SIG-M5 treated with dmso at 0.1 percent for 504 hours (cell line): ENCODE results near the gene HSPA8.
"Not testable (repeated sequence)": the region's sequence is repeated elsewhere in the genome, so short reads cannot be mapped to it uniquely, and the experiment has no call there.

Source experiments
- DNase-seq: peaks from one replicate; lab custom pipeline; 2025; ENCODE audit not compliant: unreplicated experiment; lab: John Stamatoyannopoulos, UW

HSPA8 gene

DNA sequence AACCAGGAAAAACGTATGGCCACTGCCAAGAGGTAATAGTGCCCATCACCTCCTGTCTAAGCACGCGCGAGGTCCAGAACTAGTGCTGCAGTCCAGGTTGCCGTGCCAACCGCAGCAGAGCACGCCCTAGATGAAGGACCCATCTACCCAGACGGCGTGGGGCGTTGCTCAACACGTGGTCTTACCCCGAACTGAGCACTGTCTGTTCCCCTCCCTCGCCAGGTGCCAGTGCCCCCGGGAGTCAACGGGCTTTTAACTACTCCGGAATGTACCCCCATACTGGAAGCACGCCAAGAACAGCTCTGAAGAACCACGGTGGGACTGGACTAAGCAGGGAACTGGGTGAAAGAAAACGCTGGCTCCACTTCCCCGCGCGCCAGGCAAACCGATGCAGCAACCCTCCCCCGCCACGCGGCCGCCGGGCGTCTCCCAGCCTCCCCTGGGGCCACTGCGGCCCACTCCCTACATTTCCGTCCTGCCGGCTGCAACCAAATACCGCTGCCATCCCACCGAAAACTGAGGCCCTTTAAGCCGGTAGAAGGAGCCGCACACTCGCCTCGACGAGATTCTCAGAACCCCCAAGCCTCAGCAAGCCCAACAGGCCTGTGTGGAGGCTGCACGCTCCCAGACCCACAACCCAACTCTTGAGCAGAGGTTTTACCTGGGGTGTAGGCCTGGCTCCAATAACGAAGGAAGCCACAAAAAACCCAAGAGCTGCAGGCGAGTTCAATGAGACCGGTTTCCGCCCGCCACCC is at the start of gene HSPA8:
Gene HSPA8 (minus strand): TSS at position 734 of the 755 bp plus-strand sequence. CDS start 812 bp downstream, outside the sequence.
- DNase-seq, result peak; percentile 53

- peak; percentile 15 for DNase-seq
Observed at GRCh38 chr11:123111465-123111864, 49.5 kb upstream of the HSPA8 start.

DNA sequence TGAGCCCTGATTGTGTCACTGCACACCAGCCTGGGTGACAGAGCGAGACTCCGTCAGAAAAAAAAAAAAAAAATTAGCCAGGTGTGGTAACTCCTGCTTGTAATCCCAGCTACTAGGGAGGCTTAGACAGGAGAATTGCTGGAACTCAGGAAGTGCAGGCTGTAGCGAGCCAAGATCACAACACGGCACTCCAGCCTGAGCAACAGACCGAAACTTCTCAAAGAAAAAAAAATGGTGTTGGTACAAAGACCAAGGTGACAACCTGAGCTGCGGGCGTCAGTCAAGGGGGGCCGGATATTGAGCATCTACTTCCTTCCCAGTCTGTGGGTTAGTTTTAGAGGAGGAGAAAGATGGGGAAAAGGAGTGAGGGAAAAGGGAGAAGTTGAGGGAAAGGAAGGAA is 48.5 kb upstream of the HSPA8 start:
- DNase-seq, result no peak

GRCh38 chr11:123107945-123108495 is 46.1 kb upstream of the HSPA8 start:
- no peak for DNase-seq

DNA sequence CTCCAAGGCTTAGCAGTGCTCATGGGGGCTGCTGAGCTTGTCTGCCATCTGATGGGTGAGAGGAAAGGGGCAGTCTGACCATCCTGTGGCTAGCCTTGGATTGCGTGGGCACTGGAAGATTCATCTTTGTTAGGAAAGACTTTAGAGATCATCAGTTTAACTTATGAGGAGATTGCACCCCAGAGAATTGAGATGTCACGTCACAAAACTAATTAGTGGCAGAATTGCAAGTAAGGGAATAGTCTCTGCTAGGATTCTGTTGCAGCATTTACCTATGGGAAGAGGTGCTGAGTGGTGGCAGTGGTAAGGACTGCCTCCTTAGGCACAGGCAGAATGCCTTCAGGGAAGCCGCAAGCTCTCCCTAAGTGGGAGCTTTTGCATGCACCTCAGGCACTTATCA is 42.8 kb upstream of the HSPA8 start:
- no peak for DNase-seq

DNA sequence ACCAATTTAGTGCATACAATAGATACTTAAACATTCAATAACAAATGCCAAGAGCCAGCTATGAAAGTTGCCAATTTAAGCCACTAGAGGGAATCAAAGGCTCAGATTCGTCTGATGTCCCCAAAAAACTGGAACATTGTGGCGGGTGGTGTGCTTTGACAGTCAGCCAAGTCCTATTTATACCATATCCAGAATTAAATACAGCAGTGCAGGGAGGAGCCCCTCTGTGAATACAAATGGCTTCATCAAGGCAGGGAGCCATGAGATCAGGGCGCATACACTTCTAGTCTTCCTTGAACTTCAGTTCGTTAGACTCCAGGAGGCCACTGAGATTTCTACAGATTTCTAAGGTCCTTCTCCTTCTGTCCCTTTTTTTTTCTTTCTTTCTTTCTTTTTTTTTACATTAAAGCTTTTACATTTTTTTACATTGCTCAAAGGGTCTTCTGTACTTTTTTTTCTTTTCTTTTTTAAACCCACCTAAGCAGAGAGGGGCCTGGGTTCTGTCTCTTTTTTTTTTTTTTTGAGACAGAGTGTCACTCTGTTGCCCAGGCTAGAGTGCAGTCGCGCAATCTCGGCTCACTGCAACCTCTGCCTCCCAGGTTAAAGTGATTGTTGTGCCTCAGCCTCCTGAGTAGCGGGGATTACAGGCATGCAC is 41.5 kb upstream of the HSPA8 start:
- peak; percentile 47 for DNase-seq

DNA sequence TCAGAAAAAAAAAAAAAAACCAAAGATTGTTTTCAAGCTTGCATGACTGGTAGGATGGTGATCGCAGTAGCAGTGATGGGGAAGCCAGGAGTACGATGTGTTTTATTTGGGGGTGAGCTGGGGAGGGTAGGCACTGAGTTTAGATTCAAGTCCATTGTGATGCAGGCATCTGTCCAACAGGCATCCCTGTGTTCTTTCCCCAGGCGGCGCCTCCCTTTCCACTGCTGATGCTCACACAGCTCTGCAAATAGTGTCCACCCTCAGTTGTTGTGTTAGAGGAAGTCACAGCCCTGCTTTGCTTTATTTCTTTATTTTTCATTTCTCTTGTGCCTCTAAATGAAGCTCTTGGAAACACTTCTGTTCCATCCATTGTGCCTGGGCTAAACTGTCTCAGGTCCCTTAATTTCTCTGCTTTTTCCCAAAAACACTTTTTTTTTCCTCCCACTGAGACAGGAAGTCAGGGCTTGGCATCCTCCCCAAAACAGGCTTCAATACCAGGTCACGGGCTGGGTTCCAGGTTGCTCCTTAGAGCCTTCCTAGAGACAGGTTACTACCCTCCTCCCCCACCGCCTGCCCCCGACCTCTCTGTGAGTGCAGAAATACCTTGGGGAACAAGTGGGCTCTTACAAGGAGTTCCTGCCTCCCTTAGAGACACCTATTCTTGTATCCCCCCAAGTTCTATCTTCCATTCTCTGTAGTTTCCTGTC is 38.6 kb upstream of the HSPA8 start:
- DNase-seq, result no peak

DNA sequence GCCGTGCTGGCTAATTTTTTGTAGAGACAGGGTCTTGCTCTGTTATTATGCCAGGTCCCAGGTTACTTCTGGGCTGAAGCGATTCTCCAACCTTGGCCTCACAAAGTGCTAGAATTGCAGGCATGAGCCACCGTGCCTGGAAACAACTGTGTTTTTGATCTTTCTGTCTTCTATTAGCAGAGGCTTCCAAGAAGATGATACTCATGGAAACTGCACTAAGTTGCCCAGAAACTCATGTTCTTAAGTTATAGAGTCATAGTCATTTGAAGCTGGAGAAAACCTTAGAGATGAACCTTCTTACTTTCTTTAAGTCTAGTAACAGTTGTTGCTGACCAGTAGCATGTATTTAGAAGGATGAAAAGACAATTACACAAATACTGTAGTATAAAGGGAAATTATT is 37.1 kb upstream of the HSPA8 start:
- no peak for DNase-seq

DNA sequence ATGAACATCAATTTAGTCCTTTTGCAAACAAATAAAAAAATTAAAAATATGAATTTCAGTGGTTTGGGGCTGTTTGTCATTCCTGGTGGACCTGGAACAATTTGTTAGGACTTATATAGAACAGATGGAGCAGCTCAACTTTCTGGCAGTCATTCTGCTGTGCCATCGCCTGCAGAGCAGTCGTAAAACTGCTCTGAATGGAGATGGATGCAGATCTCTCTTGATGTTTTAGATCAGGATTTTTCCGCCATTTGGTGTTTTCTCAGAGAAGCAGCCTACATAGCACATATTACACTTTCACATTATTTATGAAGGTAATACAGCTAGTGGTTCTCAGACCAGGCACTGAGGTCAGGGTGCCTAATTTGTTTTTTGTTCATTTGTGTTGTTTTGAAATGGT is 31.8 kb upstream of the HSPA8 start:
- DNase-seq, result no peak

DNA sequence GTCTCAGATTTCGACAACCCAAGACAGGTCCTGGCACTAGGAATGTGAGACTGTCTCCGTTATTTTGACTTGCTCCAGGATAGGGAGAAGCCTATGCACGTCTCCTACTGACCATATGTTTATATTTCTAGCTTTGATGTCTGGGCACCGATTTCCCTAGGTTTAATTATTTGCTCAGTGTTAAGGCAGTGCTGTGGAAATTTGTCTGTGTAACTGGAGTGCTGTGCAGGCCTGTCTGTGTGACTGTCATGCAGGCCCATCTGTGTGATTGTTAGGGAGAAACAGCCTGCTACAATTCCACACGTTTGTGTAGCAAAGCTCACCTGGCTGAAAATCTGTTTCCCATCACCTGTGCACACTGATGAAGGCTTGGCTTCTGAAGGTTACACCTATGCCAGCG is 29.6 kb upstream of the HSPA8 start:
- DNase-seq, result no peak

DNA sequence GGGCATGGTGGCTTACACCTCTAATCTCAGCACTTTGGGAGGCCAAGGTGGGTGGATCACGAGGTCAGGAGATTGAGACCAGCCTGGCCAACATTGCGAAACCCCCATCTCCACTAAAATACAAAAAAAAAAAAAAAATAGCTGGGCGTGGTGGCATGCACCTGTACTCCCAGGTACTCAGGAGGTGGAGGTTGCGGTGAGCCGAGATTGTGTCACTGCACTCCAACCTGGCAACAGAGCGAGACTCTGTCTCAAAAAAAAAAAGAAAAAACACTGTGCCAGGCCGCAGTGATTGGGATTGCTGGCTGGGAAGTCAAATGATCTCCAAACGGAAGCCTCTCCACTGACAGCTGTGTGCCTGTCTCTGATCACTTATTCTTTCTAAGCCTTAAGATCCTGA is 28.2 kb upstream of the HSPA8 start:
- not testable (repeated sequence) for DNase-seq

DNA sequence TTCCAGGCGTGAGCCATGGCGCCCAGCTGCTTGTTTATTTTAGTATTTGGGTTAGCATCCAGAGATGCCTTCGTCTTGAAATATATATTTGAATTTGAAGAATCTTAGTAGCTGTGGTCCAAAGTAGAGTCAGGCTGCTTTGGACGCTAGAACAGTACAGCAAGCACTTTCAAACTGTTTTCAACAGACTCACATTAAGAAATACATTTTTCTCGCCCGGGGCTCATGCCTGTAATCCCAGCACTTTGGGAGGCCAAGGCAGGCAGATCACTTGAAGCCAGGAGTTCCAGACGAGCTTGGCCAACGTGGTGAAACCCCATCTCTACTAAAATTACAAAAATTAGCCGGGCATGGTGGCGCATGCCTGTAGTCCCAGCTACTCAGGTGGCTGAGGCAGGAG is 27.0 kb upstream of the HSPA8 start:
- DNase-seq, result not testable (repeated sequence)

DNA sequence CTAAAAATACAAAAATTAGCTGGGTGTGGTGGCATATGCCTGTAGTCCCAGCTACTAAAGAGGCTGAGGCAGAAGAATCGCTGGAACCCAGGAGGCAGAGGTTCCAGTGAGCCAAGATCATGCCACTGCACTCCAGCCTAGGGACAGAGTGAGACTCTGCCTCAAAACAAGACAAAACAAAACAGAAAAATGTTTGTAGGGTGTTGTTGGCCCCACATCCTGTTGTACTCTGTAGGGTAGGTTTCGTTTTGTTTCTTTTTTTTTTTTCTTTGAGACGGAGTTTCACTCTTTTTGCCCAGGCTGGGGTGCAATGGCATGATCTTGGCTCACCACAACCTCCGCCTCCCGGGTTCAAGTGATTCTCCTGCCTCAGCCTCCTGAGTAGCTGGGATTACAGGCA is 25.7 kb upstream of the HSPA8 start:
- DNase-seq, result not testable (repeated sequence)

- DNase-seq, result no peak
Observed at GRCh38 chr11:123086305-123086704, 24.4 kb upstream of the HSPA8 start.

- DNase-seq, result no peak
Observed at GRCh38 chr11:123085497-123085896, 23.6 kb upstream of the HSPA8 start.

GRCh38 chr11:123084454-123084853 is 22.5 kb upstream of the HSPA8 start:
- DNase-seq, result no peak

GRCh38 chr11:123083623-123084029 is 21.7 kb upstream of the HSPA8 start:
- DNase-seq, result peak; percentile 60

- DNase-seq, result no peak
Observed at GRCh38 chr11:123082977-123083376, 21.0 kb upstream of the HSPA8 start.

DNA sequence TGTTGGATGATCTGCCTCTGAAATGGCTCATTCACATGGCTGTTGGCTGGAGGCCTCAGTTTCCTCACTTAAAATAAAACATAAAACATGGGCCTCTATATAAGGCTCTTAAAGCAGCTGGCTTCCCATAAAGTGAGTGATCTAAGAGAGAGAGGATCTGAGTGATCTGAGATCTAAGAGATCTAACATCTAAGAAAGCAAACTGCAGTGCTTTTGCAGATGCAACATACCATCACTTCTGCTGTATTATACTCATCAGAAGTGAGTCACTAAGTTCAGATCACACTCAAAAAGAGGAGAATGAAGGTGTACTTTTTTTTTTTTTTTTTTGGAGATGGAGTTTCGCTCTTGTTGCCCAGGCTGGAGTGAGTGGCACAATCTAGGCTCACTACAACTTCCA is 18.1 kb upstream of the HSPA8 start:
- DNase-seq, result no peak

DNA sequence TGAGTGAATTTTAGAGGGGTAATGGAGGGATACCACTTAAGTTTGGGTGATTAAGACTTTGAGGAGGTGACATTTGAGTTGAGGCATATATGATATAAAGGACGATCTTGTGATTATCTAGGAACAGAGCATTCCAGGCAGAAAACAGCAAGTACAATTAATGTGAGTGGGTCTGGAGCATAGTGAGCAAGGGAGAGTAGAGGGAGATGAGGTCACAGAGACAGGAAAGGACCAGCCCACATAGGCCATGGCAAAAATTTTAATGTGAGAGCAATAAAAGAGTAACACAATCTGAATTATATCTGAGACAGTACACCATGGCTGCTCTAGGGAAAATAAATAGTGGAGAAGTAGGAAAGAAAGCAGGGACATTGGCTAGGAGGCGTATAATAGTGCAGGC is 14.5 kb upstream of the HSPA8 start:
- no peak for DNase-seq

- DNase-seq, result no peak
Observed at GRCh38 chr11:123073343-123074057, 11.6 kb upstream of the HSPA8 start.
